ENCODE results near the gene NTSR1. TPM values are rescaled to one million over a fixed set of nuclear protein-coding genes. Genes with fewer than 3 reads are reported as not detected.

Gene NTSR1
- total RNA-seq, 3 donors from 2014 or later (not counting 1 experiment from before 2014, with no cell fraction given): 0.11 to 0.45 TPM; not detected in 1

GRCh38 chr20:62768234-62768546, 59.6 kb downstream of the NTSR1 start:
- Histone ChIP-seq H3K9me3 (ENCODE audit: control insufficient read depth, insufficient read depth, low read length) (no peaks in the 10 kb centered on the region), H3K4me3 (ENCODE audit: low read length) (no peak overlapping the region), H3K27ac (ENCODE audit: low read length) (no peak overlapping the region), H3K4me1 (ENCODE audit: control insufficient read depth, insufficient read depth, low read length) (no peaks in the 10 kb centered on the region), H3K36me3 (ENCODE audit: control insufficient read depth, insufficient read depth, low read length) (no peaks in the 10 kb centered on the region), H3K27me3 (ENCODE audit: control insufficient read depth, insufficient read depth, low read length) (no peaks in the 10 kb centered on the region)
- WGBS (ENCODE audit: insufficient coverage): 91% methylated on average over 8 of the region's 8 CpGs
- Mint-ChIP-seq H3K9me3 (no peaks in the 10 kb centered on the region), H3K27ac (no peak overlapping the region), H3K4me1 (peaks cover 0 to 4% of the 10 kb centered on the region in 2 donors), H3K4me3 (no peak overlapping the region), H3K36me3 (no peaks in the 10 kb centered on the region), H3K27me3 (ENCODE audit: low read depth in 2 of 2) (no peaks in the 10 kb centered on the region)
- intact Hi-C loops (cut with micrococcal nuclease): no loop called here
- ATAC-seq (no peak), DNase-seq (no peak)
- TF ChIP-seq CTCF (IDR thresholded peaks at IDR 0.05): no peak

- no peaks in the 10 kb centered on the region for H3K4me1 ChIP-seq (ENCODE audit: control insufficient read depth, insufficient read depth, low read length)
- H3K27ac ChIP-seq (ENCODE audit: low read length): no peak overlapping the region
- intact Hi-C loops (cut with micrococcal nuclease): no loop called here
- Mint-ChIP-seq H3K9me3 (no peaks in the 10 kb centered on the region), H3K36me3 (no peaks in the 10 kb centered on the region), H3K4me3 (no peak overlapping the region), H3K27ac (no peak overlapping the region), H3K4me1 (peaks cover 0 to 4% of the 10 kb centered on the region in 2 donors), H3K27me3 (ENCODE audit: low read depth in 2 of 2) (no peaks in the 10 kb centered on the region)
- H3K4me3 ChIP-seq (ENCODE audit: low read length): no peak overlapping the region
- H3K9me3 ChIP-seq (ENCODE audit: control insufficient read depth, insufficient read depth, low read length): no peaks in the 10 kb centered on the region
- no peak for TF ChIP-seq CTCF (IDR thresholded peaks at IDR 0.05)
- 88% methylated on average over 21 of the region's 21 CpGs for WGBS (ENCODE audit: insufficient coverage)
- no peak for DNase-seq
- no peaks in the 10 kb centered on the region for H3K36me3 ChIP-seq (ENCODE audit: control insufficient read depth, insufficient read depth, low read length)
- no peaks in the 10 kb centered on the region for H3K27me3 ChIP-seq (ENCODE audit: control insufficient read depth, insufficient read depth, low read length)
- ATAC-seq: peak in 1 of 3 donors; percentile 31
Observed at GRCh38 chr20:62768551-62769287, 60.1 kb downstream of the NTSR1 start.

- H3K27ac ChIP-seq (ENCODE audit: low read length): no peak overlapping the region
- Mint-ChIP-seq H3K4me3 (no peak overlapping the region), H3K27me3 (ENCODE audit: low read depth in 2 of 2) (no peaks in the 10 kb centered on the region), H3K4me1 (peaks cover 0 to 4% of the 10 kb centered on the region in 2 donors), H3K9me3 (no peaks in the 10 kb centered on the region), H3K27ac (no peak overlapping the region), H3K36me3 (no peaks in the 10 kb centered on the region)
- H3K36me3 ChIP-seq (ENCODE audit: control insufficient read depth, insufficient read depth, low read length): no peaks in the 10 kb centered on the region
- peaks cover 4% of the 10 kb centered on the region for H3K4me1 ChIP-seq (ENCODE audit: control insufficient read depth, insufficient read depth, low read length)
- intact Hi-C loops (cut with micrococcal nuclease): no loop called here
- no peaks in the 10 kb centered on the region for H3K27me3 ChIP-seq (ENCODE audit: control insufficient read depth, insufficient read depth, low read length)
- ATAC-seq: peak in 1 of 3 donors; percentile 14
- H3K4me3 ChIP-seq (ENCODE audit: low read length): no peak overlapping the region
- WGBS (ENCODE audit: insufficient coverage): 90% methylated on average over 16 of the region's 16 CpGs
- DNase-seq: no peak
- no peak for TF ChIP-seq CTCF (IDR thresholded peaks at IDR 0.05)
- H3K9me3 ChIP-seq (ENCODE audit: control insufficient read depth, insufficient read depth, low read length): no peaks in the 10 kb centered on the region
Observed at GRCh38 chr20:62769346-62770071, 60.9 kb downstream of the NTSR1 start.

All from natural killer cell (primary cell).